Neural cell (in vitro differentiated cells): ENCODE data around the gene TTC13. TPM values are rescaled to one million over a fixed set of nuclear protein-coding genes. Genes with fewer than 3 reads are reported as not detected.

ENCODE experiments used
- H2AFZ ChIP-seq: fragments of 200-600, 300-800 bp; sonication (generic), shearing (Covaris generic); 2 replicates; pipeline ENCODE4 v1.6.0; 2014; ENCODE audit warnings: low read depth, mild to moderate bottlenecking, antibody characterized with exemption, low read length, moderate library complexity
- H3F3A ChIP-seq: fragments of 200-600 bp; shearing (Covaris generic); 2 replicates; pipeline ENCODE4 v1.6.1; 2016; ENCODE audit warnings: mild to moderate bottlenecking, moderate library complexity, mixed read lengths, antibody characterized with exemption, low read length; ENCODE audit not compliant: insufficient read depth, poor library complexity, severe bottlenecking
- H3K27ac ChIP-seq: fragments of 200-600, 300-800 bp; sonication (generic), shearing (Covaris generic); 2 replicates; pipeline ENCODE4 v1.5.1; 2014; ENCODE audit warnings: mild to moderate bottlenecking, low read length, moderate library complexity
- H3K27me3 ChIP-seq: fragments of 300-800, 200-600 bp; sonication (generic), shearing (Covaris generic); 2 replicates; pipeline ENCODE4 v1.6.0; 2014; ENCODE audit warnings: mild to moderate bottlenecking, low read depth, low read length, moderate library complexity; ENCODE audit not compliant: insufficient read depth
- H3K36me3 ChIP-seq: fragments of 300-800, 200-600 bp; sonication (generic), shearing (Covaris generic); 2 replicates; pipeline ENCODE4 v1.5.1; 2014; ENCODE audit warnings: mild to moderate bottlenecking, antibody characterized with exemption, low read length, moderate library complexity; ENCODE audit not compliant: insufficient read depth
- H3K4me2 ChIP-seq: fragments of 300-800, 200-600 bp; sonication (generic), shearing (Covaris generic); 2 replicates; pipeline ENCODE4 v1.6.0; 2014; ENCODE audit warnings: mild to moderate bottlenecking, low read length
- H3K4me3 ChIP-seq: fragments of 300-800, 200-600 bp; sonication (generic), shearing (Covaris generic); 2 replicates; pipeline ENCODE4 v1.5.1; 2014; ENCODE audit warnings: mild to moderate bottlenecking, low read length, moderate library complexity
- H3K79me2 ChIP-seq: fragments of 200-600 bp; shearing (Covaris generic); replicated peaks from 2 replicates; pipeline ENCODE4 v1.6.0; 2014; ENCODE audit warnings: mild to moderate bottlenecking, low read length, moderate library complexity; ENCODE audit not compliant: insufficient read depth
- H3K9ac ChIP-seq: fragments of 300-800, 200-600 bp; sonication (generic), shearing (Covaris generic); 2 replicates; pipeline ENCODE4 v1.6.1; 2016; ENCODE audit warnings: mild to moderate bottlenecking, low read length, mixed read lengths
- H3K9me2 ChIP-seq: fragments of 200-600 bp; shearing (Covaris generic); 2 replicates; pipeline ENCODE4 v1.6.1; 2016; ENCODE audit warnings: mild to moderate bottlenecking, low read length, mixed read lengths; ENCODE audit not compliant: insufficient read depth
- H3K9me3 ChIP-seq: fragments of 200-600, 300-800 bp; sonication (generic), shearing (Covaris generic); 2 replicates; pipeline ENCODE4 v1.6.1; 2016; ENCODE audit warnings: mild to moderate bottlenecking, mixed run types, low read length, moderate library complexity, mixed read lengths
- H4K20me1 ChIP-seq: fragments of 200-600 bp; shearing (Covaris generic); 2 replicates; pipeline ENCODE4 v1.6.1; 2016; ENCODE audit warnings: mild to moderate bottlenecking, mixed run types; ENCODE audit not compliant: insufficient read depth
- EP300 ChIP-seq: fragments of 450-650 bp; conservative IDR thresholded peaks from 2 replicates; pipeline ENCODE4 v1.6.1; 2014; ENCODE audit warnings: antibody characterized with exemption, mild to moderate bottlenecking, moderate library complexity; ENCODE audit not compliant: poor library complexity, severe bottlenecking
- EZH2 ChIP-seq: fragments of 200-600, 300-800 bp; shearing (Covaris generic), sonication (generic); IDR thresholded peaks from 2 replicates; pipeline ENCODE4 v1.6.1; 2014; ENCODE audit warnings: antibody characterized with exemption, low read length, borderline replicate concordance, mild to moderate bottlenecking; ENCODE audit not compliant: insufficient read depth, poor library complexity, severe bottlenecking
- MXI1 ChIP-seq: fragments of 450-650 bp; conservative IDR thresholded peaks from 2 replicates; pipeline ENCODE4 v1.6.1; 2014; ENCODE audit warnings: antibody characterized with exemption, mild to moderate bottlenecking; ENCODE audit not compliant: poor library complexity, severe bottlenecking
- POLR2AphosphoS5 ChIP-seq: IDR thresholded peaks from 2 replicates; pipeline ENCODE4 v1.6.1; 2012
- RAD21 ChIP-seq: fragments of 450-650 bp; conservative IDR thresholded peaks from 2 replicates; pipeline ENCODE4 v1.6.1; 2014; ENCODE audit warnings: antibody characterized with exemption, mild to moderate bottlenecking, moderate library complexity
- SMC3 ChIP-seq: fragments of 450-650 bp; conservative IDR thresholded peaks from 2 replicates; pipeline ENCODE4 v1.6.1; 2014; ENCODE audit warnings: antibody characterized with exemption, mild to moderate bottlenecking, moderate library complexity; ENCODE audit not compliant: poor library complexity
- TAF1 ChIP-seq: IDR thresholded peaks from 2 replicates; pipeline ENCODE4 v1.6.1; 2012; ENCODE audit warnings: low read depth
- polyA plus RNA-seq: library from polyadenylated mRNA; depleted of rRNA; stranded (reverse); fragments of >200 nt; gene quantifications from 2 replicates; pipeline ENCODE4 v1.2.3, GENCODE V29; 2014
- TF ChIP-seq, protein P1 (sequence below): IDR thresholded peaks from 2 replicates; pipeline ENCODE4 v1.6.1; 2012; ENCODE audit warnings: borderline replicate concordance
- TF ChIP-seq, protein P2 (sequence below): fragments of 450-650 bp; IDR thresholded peaks from 2 replicates; pipeline ENCODE4 v1.5.1; 2014; ENCODE audit warnings: antibody characterized with exemption, mild to moderate bottlenecking, moderate library complexity; ENCODE audit not compliant: poor library complexity, severe bottlenecking

The TTC13 gene
- polyA plus RNA-seq, 1 donor from 2014 or later: 33.8 TPM

DNA sequence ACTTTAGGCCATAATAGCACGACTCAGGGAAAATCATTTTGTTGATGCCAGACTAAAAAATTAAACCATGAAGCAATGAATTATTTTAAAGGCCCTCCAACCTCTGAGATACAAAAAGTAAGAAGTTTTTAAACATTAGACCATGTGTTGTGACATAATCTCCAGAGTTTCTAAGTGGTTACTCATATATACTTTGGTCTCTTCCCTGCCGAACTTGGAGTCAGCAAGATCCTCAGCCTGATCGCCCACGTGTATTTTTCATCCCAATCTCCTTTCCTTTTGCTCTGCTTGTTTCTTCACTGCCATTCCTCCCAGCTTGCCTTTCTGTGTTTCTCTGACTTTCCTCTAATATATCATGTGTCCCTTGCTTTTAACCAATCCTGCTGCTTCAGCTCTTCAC lies 4.0 kb upstream of the TTC13 start:
- TF ChIP-seq RAD21 (no peak), TAF1 (no peak), EZH2 (no peak), EP300 (no peak), MXI1 (no peak), SMC3 (no peak), POLR2AphosphoS5 (no peak)
- TF ChIP-seq, protein P1, sequence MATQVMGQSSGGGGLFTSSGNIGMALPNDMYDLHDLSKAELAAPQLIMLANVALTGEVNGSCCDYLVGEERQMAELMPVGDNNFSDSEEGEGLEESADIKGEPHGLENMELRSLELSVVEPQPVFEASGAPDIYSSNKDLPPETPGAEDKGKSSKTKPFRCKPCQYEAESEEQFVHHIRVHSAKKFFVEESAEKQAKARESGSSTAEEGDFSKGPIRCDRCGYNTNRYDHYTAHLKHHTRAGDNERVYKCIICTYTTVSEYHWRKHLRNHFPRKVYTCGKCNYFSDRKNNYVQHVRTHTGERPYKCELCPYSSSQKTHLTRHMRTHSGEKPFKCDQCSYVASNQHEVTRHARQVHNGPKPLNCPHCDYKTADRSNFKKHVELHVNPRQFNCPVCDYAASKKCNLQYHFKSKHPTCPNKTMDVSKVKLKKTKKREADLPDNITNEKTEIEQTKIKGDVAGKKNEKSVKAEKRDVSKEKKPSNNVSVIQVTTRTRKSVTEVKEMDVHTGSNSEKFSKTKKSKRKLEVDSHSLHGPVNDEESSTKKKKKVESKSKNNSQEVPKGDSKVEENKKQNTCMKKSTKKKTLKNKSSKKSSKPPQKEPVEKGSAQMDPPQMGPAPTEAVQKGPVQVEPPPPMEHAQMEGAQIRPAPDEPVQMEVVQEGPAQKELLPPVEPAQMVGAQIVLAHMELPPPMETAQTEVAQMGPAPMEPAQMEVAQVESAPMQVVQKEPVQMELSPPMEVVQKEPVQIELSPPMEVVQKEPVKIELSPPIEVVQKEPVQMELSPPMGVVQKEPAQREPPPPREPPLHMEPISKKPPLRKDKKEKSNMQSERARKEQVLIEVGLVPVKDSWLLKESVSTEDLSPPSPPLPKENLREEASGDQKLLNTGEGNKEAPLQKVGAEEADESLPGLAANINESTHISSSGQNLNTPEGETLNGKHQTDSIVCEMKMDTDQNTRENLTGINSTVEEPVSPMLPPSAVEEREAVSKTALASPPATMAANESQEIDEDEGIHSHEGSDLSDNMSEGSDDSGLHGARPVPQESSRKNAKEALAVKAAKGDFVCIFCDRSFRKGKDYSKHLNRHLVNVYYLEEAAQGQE: no peak
- TF ChIP-seq, protein P2, sequence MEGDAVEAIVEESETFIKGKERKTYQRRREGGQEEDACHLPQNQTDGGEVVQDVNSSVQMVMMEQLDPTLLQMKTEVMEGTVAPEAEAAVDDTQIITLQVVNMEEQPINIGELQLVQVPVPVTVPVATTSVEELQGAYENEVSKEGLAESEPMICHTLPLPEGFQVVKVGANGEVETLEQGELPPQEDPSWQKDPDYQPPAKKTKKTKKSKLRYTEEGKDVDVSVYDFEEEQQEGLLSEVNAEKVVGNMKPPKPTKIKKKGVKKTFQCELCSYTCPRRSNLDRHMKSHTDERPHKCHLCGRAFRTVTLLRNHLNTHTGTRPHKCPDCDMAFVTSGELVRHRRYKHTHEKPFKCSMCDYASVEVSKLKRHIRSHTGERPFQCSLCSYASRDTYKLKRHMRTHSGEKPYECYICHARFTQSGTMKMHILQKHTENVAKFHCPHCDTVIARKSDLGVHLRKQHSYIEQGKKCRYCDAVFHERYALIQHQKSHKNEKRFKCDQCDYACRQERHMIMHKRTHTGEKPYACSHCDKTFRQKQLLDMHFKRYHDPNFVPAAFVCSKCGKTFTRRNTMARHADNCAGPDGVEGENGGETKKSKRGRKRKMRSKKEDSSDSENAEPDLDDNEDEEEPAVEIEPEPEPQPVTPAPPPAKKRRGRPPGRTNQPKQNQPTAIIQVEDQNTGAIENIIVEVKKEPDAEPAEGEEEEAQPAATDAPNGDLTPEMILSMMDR: no peak
- H3K4me3 ChIP-seq: no peak overlapping the region
- H3K27ac ChIP-seq: no peak overlapping the region
- H2AFZ ChIP-seq: no peak overlapping the region
- H3K4me2 ChIP-seq: no peak overlapping the region
- no peaks in the 10 kb centered on the region for H3K9me2 ChIP-seq
- H3K36me3 ChIP-seq: no peaks in the 10 kb centered on the region
- H3K79me2 ChIP-seq: peaks cover 6% of the 10 kb centered on the region
- H3K9me3 ChIP-seq: no peaks in the 10 kb centered on the region
- no peaks in the 10 kb centered on the region for H3F3A ChIP-seq
- no peaks in the 10 kb centered on the region for H3K27me3 ChIP-seq
- H4K20me1 ChIP-seq: no peaks in the 10 kb centered on the region
- H3K9ac ChIP-seq: no peak overlapping the region

DNA sequence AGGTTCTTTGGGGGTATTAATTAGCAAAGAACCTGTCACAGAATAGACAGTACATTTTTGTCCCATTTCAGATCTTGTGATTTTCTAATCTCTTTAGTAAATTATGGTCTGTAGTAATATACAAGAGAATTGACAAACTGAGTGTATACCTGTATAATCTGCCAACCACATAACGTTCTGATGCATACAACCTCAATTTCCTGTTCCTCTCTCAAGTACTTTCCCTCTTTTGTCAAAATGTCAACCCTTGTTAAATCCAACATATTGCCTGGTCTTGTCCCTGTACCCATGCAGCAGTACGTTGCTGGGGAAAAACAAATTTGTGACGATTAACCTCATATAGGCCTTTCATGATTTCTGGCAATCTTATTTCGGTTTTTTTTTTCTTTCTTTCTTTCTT lies 1.3 kb upstream of the TTC13 start:
- Histone ChIP-seq H3K4me2 (peak overlapping the region; percentile 69), H3K9ac (no peak overlapping the region), H3K4me3 (peak overlapping the region; percentile 92), H3K9me3 (no peaks in the 10 kb centered on the region), H3F3A (no peaks in the 10 kb centered on the region), H2AFZ (no peak overlapping the region), H3K27me3 (no peaks in the 10 kb centered on the region), H3K36me3 (peaks cover 6% of the 10 kb centered on the region), H4K20me1 (no peaks in the 10 kb centered on the region), H3K9me2 (no peaks in the 10 kb centered on the region), H3K27ac (peak overlapping the region; percentile 82), H3K79me2 (peaks cover 24% of the 10 kb centered on the region)
- no peak for TF ChIP-seq EZH2
- TF ChIP-seq TAF1: no peak
- TF ChIP-seq POLR2AphosphoS5: no peak
- TF ChIP-seq RAD21: no peak
- no peak for TF ChIP-seq EP300
- TF ChIP-seq, protein P2: no peak
- TF ChIP-seq, protein P1: no peak
- no peak for TF ChIP-seq MXI1
- no peak for TF ChIP-seq SMC3
